GM12891 (cell line): ENCODE data around the gene AHDC1.

Experiments used
- DNase-seq: peaks from one replicate; pipeline ENCODE4 v3.0.0; 2011; ENCODE audit warnings: low spot score; ENCODE audit not compliant: insufficient read length
- FAIRE-seq: peaks from 2 replicates; lab custom pipeline; 2011; peaks lifted over from hg19 to GRCh38; lab: Jason Lieb, UNC
- PAX5 ChIP-seq: IDR thresholded peaks from 2 replicates; pipeline ENCODE4 v1.6.1; 2011; ENCODE audit warnings: low read length, moderate library complexity, mild to moderate bottlenecking; ENCODE audit not compliant: insufficient read depth, severe bottlenecking
- POLR2A ChIP-seq: IDR thresholded peaks from 2 replicates; pipeline ENCODE4 v1.6.1; 2011; ENCODE audit warnings: low read depth, low read length, control low read depth
- POLR2AphosphoS5 ChIP-seq: IDR thresholded peaks from 2 replicates; pipeline ENCODE4 v1.6.1; 2011; ENCODE audit warnings: low read depth, low read length, control low read depth
- POU2F2 ChIP-seq: IDR thresholded peaks from 2 replicates; pipeline ENCODE4 v1.6.1; 2011; ENCODE audit warnings: low read depth, mild to moderate bottlenecking, control low read depth, low read length, moderate library complexity
- SPI1 ChIP-seq: IDR thresholded peaks from 2 replicates; pipeline ENCODE4 v1.6.1; 2011; ENCODE audit warnings: low read depth, low read length, control low read depth
- TAF1 ChIP-seq: IDR thresholded peaks from 2 replicates; pipeline ENCODE4 v1.6.1; 2011; ENCODE audit warnings: low read depth, low read length, control low read depth

Gene AHDC1

GRCh38 chr1:27489973-27490741 lies 113.8 kb downstream of the AHDC1 start, which contains the start of gene WASF2:
WASF2 (minus strand) TSS chr1:27490167; CDS start chr1:27428890, 61,277 bp downstream.
- TF ChIP-seq POLR2AphosphoS5 (peak; percentile 45), PAX5 (no peak), POU2F2 (peak; percentile 69), TAF1 (peak; percentile 94), POLR2A (peak; percentile 69), SPI1 (peak; percentile 55)
- DNase-seq, result peak; percentile 84
- peak; percentile 98 for FAIRE-seq

- TF ChIP-seq POU2F2 (no peak), POLR2A (no peak), POLR2AphosphoS5 (no peak), TAF1 (no peak), PAX5 (no peak)
- FAIRE-seq, result no peak
- no peak for DNase-seq
Observed at GRCh38 chr1:27489501-27489972, 114.4 kb downstream of the AHDC1 start.

GRCh38 chr1:27487966-27488884 lies 115.7 kb downstream of the AHDC1 start:
- no peak for DNase-seq
- peak; percentile 38 for FAIRE-seq
- TF ChIP-seq PAX5 (no peak), POU2F2 (no peak), SPI1 (no peak), POLR2AphosphoS5 (no peak), TAF1 (no peak), POLR2A (no peak)

GRCh38 chr1:27485363-27485762 lies 118.6 kb downstream of the AHDC1 start:
- no peak for DNase-seq
- no peak for TF ChIP-seq POU2F2
- no peak for FAIRE-seq
